HPDE6-E6E7 (cell line): ENCODE results near the gene MAN2A1.

Experiments used
- DNase-seq: peaks from one replicate; pipeline ENCODE4 v3.0.0; 2011; ENCODE audit warnings: missing footprints; ENCODE audit errors: extremely low spot score

MAN2A1 gene

GRCh38 chr5:109907189-109907588 lies 217.5 kb downstream of the MAN2A1 start:
- DNase-seq = no peak

- no peak for DNase-seq
Observed at GRCh38 chr5:109907731-109908130, 218.0 kb downstream of the MAN2A1 start.

GRCh38 chr5:109908366-109908765 lies 218.6 kb downstream of the MAN2A1 start:
- no peak for DNase-seq

GRCh38 chr5:109910874-109911273 lies 221.1 kb downstream of the MAN2A1 start:
- no peak for DNase-seq

- no peak for DNase-seq
Observed at GRCh38 chr5:109911731-109912130, 222.0 kb downstream of the MAN2A1 start.

GRCh38 chr5:109914906-109915305 lies 225.2 kb downstream of the MAN2A1 start:
- DNase-seq = no peak

GRCh38 chr5:109916481-109917153 lies 226.9 kb downstream of the MAN2A1 start:
- no peak for DNase-seq
